Caco-2 (cell line): ENCODE measurements around the gene MYH13. TPM values are rescaled to one million over a fixed set of nuclear protein-coding genes. Genes with fewer than 3 reads are reported as not detected.

Experiments used
- BruUV-seq: library from RNA; stranded (reverse); fragments of 400-500 nt; replicated peaks from 2 replicates; lab custom pipeline; 2021; lab: Mats Ljungman, UMichigan
- CTCF ChIA-PET: fragments of 300-600 bp; sonication (Branson Sonifier 250); formaldehyde crosslinking; loops from one replicate; lab custom pipeline; 2022; ENCODE audit warnings: antibody characterized with exemption; lab: Charles Lee
- POLR2A ChIA-PET: fragments of 300-600 bp; sonication (Branson Sonifier 250); formaldehyde crosslinking; loops from one replicate; lab custom pipeline; 2022; ENCODE audit warnings: antibody characterized with exemption; lab: Charles Lee
- DNase-seq, 2 experiments: peaks; one replicate each; pipeline versions ENCODE4 v3.0.0 to v3.0.0-alpha.2; 2020 to 2022
- H3K27me3 ChIP-seq: replicated peaks from 2 replicates; pipeline ENCODE4 v1.6.0; 2011; ENCODE audit warnings: low read length; ENCODE audit not compliant: control insufficient read depth, insufficient read depth
- H3K36me3 ChIP-seq: 2 replicates; pipeline ENCODE4 v1.5.1; 2011; ENCODE audit warnings: low read length; ENCODE audit not compliant: control insufficient read depth, insufficient read depth
- H3K4me1 ChIP-seq: fragments of 250-450 bp; sonication (Bioruptor Pico); 2 replicates; pipeline ENCODE4 v1.5.1; 2020; ENCODE audit warnings: mild to moderate bottlenecking
- H3K4me3 ChIP-seq: 2 replicates; pipeline ENCODE4 v1.5.1; 2011; ENCODE audit warnings: low read depth, mild to moderate bottlenecking, control low read depth, low read length
- H3K9me3 ChIP-seq: fragments of 250-450 bp; sonication (Bioruptor Pico); 2 replicates; pipeline ENCODE4 v1.5.1; 2020; ENCODE audit warnings: mild to moderate bottlenecking, moderate library complexity
- H3K27ac Mint-ChIP-seq: one replicate; pipeline ENCODE4 v1.8.0; 2022; ENCODE audit warnings: mixed read lengths; ENCODE audit not compliant: unreplicated experiment
- H3K27me3 Mint-ChIP-seq: one replicate; pipeline ENCODE4 v1.8.0; 2022; ENCODE audit warnings: mixed read lengths; ENCODE audit not compliant: insufficient read depth, unreplicated experiment
- H3K36me3 Mint-ChIP-seq: one replicate; pipeline ENCODE4 v1.8.0; 2022; ENCODE audit warnings: mild to moderate bottlenecking, mixed read lengths; ENCODE audit not compliant: insufficient read depth, unreplicated experiment
- H3K4me1 Mint-ChIP-seq: one replicate; pipeline ENCODE4 v1.8.0; 2022; ENCODE audit warnings: low read depth, mixed read lengths; ENCODE audit not compliant: unreplicated experiment
- H3K4me3 Mint-ChIP-seq: one replicate; pipeline ENCODE4 v1.8.0; 2022; ENCODE audit warnings: mild to moderate bottlenecking, moderate library complexity, mixed read lengths; ENCODE audit not compliant: unreplicated experiment
- H3K9me3 Mint-ChIP-seq: one replicate; pipeline ENCODE4 v1.8.0; 2022; ENCODE audit warnings: mixed read lengths; ENCODE audit not compliant: unreplicated experiment
- intact Hi-C: fragments of 100-400 bp; cut with micrococcal nuclease; formaldehyde crosslinking; loops from one replicate; pipeline ENCODE4 v1.10.0; 2022; ENCODE audit not compliant: unreplicated experiment
- total RNA-seq: library from RNA; stranded (reverse); gene quantifications from 2 replicates; pipeline ENCODE4 v1.2.3, GENCODE V29; 2022
- TF ChIP-seq, protein P1 (sequence below), 2 experiments: fragments of 200-600 bp in 1 of 2; IDR thresholded peaks; 1 replicate in 1 of 2; 2 replicates in 1 of 2; pipeline versions ENCODE4 v1.5.1 to v1.8.0; 2011 to 2022; ENCODE audit warnings: antibody characterized with exemption in 1 of 2, control low read depth in 1 of 2, inconsistent platforms in 1 of 2, low read depth in 1 of 2, low read length in 1 of 2, mild to moderate bottlenecking in 1 of 2, moderate library complexity in 1 of 2; ENCODE audit not compliant: insufficient read depth in 1 of 2, severe bottlenecking in 1 of 2, unreplicated experiment in 1 of 2

Gene MYH13
- total RNA-seq, 1 experiment from 2014 or later, result not detected

DNA sequence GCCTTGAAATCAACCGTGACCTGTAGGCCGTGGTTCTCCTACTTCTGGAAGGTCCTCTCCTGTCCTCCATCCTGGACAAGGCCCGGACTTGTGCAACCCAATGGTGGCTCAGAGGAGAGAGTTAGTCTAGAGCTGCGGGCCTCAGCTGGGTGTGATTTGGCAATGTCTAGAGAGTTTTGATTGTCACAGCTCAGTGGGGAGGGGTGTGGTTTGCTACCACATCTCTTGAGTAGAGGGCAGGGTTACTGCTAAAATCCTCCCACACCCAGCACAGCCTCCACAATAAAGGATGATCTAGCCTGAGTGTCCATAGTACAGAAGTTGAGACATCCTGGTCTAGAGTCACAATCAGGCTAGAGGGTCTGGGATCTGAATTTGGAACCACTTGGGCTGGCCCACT, 40.3 kb downstream of the MYH13 start:
- ChIA-PET POLR2A (no interaction called here), CTCF (no interaction called here)
- Mint-ChIP-seq H3K9me3 (no peaks in the 10 kb centered on the region), H3K27me3 (no peaks in the 10 kb centered on the region), H3K4me1 (no peaks in the 10 kb centered on the region), H3K27ac (no peak overlapping the region), H3K4me3 (no peak overlapping the region), H3K36me3 (no peaks in the 10 kb centered on the region)
- no peaks in the 10 kb centered on the region for H3K27me3 ChIP-seq
- TF ChIP-seq, protein P1, sequence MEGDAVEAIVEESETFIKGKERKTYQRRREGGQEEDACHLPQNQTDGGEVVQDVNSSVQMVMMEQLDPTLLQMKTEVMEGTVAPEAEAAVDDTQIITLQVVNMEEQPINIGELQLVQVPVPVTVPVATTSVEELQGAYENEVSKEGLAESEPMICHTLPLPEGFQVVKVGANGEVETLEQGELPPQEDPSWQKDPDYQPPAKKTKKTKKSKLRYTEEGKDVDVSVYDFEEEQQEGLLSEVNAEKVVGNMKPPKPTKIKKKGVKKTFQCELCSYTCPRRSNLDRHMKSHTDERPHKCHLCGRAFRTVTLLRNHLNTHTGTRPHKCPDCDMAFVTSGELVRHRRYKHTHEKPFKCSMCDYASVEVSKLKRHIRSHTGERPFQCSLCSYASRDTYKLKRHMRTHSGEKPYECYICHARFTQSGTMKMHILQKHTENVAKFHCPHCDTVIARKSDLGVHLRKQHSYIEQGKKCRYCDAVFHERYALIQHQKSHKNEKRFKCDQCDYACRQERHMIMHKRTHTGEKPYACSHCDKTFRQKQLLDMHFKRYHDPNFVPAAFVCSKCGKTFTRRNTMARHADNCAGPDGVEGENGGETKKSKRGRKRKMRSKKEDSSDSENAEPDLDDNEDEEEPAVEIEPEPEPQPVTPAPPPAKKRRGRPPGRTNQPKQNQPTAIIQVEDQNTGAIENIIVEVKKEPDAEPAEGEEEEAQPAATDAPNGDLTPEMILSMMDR (IDR thresholded peaks at IDR 0.05; ENCODE audit: insufficient read depth in 1 of 2, low read depth in 1 of 2, low read length in 1 of 2, severe bottlenecking in 1 of 2, unreplicated experiment in 1 of 2), result no peak
- no peak overlapping the region for H3K4me3 ChIP-seq
- no TSS peak for BruUV-seq
- H3K4me1 ChIP-seq, result no peaks in the 10 kb centered on the region
- H3K36me3 ChIP-seq, result no peaks in the 10 kb centered on the region
- intact Hi-C loops, result no loop called here
- H3K9me3 ChIP-seq, result no peaks in the 10 kb centered on the region
- no peak for DNase-seq

- H3K27ac Mint-ChIP-seq, result no peak overlapping the region
- Histone ChIP-seq H3K4me3 (no peak overlapping the region), H3K9me3 (no peaks in the 10 kb centered on the region), H3K27me3 (no peaks in the 10 kb centered on the region), H3K4me1 (no peaks in the 10 kb centered on the region), H3K36me3 (no peaks in the 10 kb centered on the region)
- H3K4me1 Mint-ChIP-seq, result no peaks in the 10 kb centered on the region
- H3K9me3 Mint-ChIP-seq, result no peaks in the 10 kb centered on the region
- POLR2A ChIA-PET, result no interaction called here
- DNase-seq, result no peak
- H3K4me3 Mint-ChIP-seq, result no peak overlapping the region
- TF ChIP-seq, protein P1 (IDR thresholded peaks at IDR 0.05; ENCODE audit: insufficient read depth in 1 of 2, low read depth in 1 of 2, low read length in 1 of 2, severe bottlenecking in 1 of 2, unreplicated experiment in 1 of 2), result no peak
- CTCF ChIA-PET, result interaction anchor here (1.1 to 1.8 kb wide), 2 partner anchors 286 to 288 kb away, joined by 4 to 8 read pairs; no protein-coding TSS in a partner anchor
- H3K27me3 Mint-ChIP-seq, result no peaks in the 10 kb centered on the region
- intact Hi-C loops, result no loop called here
- BruUV-seq, result no TSS peak
- no peaks in the 10 kb centered on the region for H3K36me3 Mint-ChIP-seq
These were observed 43.6 kb downstream of the MYH13 start for GRCh38 chr17:10328971-10329923.

DNA sequence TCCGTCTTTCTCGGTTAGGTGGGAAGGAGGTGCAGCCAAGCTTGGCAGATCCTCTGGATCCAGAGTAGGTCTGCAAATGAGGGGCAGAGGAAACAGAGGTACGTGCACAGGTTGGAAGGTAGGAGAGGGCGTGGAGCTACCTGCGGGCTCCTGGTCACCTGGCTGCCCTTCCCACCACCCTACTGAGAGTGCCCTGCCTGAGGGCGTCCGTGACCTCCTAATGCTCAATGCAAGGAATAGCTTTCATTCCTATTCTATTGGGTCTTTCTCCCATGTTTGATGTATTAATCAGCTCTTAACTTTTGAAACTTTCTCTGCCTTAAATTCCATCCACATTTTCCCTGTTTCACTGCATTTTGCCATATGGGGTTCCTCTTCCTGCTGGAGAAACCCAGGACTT, 44.6 kb downstream of the MYH13 start:
- no peaks in the 10 kb centered on the region for H3K27me3 Mint-ChIP-seq
- no peaks in the 10 kb centered on the region for H3K4me1 ChIP-seq
- H3K36me3 ChIP-seq, result no peaks in the 10 kb centered on the region
- intact Hi-C loops, result no loop called here
- no peak overlapping the region for H3K4me3 ChIP-seq
- DNase-seq, result no peak
- BruUV-seq, result no TSS peak
- TF ChIP-seq, protein P1 (IDR thresholded peaks at IDR 0.05; ENCODE audit: insufficient read depth in 1 of 2, low read depth in 1 of 2, low read length in 1 of 2, severe bottlenecking in 1 of 2, unreplicated experiment in 1 of 2), result no peak
- H3K4me1 Mint-ChIP-seq, result no peaks in the 10 kb centered on the region
- ChIA-PET CTCF (interaction anchor here (1.1 to 1.8 kb wide), 2 partner anchors 287 to 289 kb away, joined by 4 to 8 read pairs; no protein-coding TSS in a partner anchor), POLR2A (no interaction called here)
- no peak overlapping the region for H3K4me3 Mint-ChIP-seq
- H3K27ac Mint-ChIP-seq, result no peak overlapping the region
- no peaks in the 10 kb centered on the region for H3K9me3 Mint-ChIP-seq
- no peaks in the 10 kb centered on the region for H3K27me3 ChIP-seq
- no peaks in the 10 kb centered on the region for H3K9me3 ChIP-seq
- no peaks in the 10 kb centered on the region for H3K36me3 Mint-ChIP-seq
